Amygdala (tissue), 56 donors: ENCODE measurements around the gene MZB1.
"Not testable (repeated sequence)": the region's sequence is repeated elsewhere in the genome, so short reads cannot be mapped to it uniquely, and the experiment has no call there.

Experiments used
- DNase-seq, 56 donors: peaks; one replicate each; lab custom pipeline; 2025; lab: John Stamatoyannopoulos, UW

The MZB1 gene

DNA sequence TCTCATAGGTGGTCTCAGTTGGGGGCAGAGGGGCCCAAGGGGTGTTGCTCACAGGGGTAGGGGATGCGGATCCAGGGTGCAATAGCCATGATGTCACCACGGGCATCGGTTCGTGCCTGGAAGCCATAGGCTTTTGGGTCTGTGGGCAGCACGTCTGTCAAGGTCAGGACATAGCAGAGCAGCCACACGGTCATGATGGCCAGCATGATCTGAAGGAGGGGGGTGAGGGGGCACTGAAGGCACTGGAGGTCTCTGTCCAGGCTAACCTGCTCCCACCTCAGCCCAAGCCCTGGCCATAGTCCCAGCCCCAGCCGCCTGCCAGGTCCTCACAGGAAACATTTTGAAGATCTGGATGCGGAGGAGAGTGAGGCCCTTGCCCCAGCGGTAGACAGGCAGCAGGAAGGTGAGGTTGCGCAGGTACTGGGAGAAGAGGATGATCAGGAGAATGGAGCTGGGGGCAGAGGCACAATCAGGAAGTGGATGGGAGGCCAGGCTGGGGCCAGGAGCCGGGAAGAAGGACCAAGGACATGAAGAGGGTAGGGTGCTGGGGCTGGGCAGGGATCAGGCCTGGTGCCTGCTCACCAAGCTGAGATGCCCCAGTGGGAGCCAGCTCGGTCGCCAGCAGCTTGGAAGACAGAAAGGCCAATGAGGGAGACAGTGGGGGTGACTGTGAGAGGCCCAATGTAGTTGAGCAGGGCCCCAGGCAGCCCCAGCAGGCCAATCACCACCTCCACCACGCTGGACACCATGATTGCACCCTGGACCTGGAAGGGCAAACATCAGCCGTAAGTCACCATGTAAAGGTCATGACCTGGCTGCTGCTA lies 9.9 kb downstream of the MZB1 start:
- DNase-seq = no peak

GRCh38 chr5:139378941-139379361 lies 10.8 kb downstream of the MZB1 start:
- no peak for DNase-seq

DNA sequence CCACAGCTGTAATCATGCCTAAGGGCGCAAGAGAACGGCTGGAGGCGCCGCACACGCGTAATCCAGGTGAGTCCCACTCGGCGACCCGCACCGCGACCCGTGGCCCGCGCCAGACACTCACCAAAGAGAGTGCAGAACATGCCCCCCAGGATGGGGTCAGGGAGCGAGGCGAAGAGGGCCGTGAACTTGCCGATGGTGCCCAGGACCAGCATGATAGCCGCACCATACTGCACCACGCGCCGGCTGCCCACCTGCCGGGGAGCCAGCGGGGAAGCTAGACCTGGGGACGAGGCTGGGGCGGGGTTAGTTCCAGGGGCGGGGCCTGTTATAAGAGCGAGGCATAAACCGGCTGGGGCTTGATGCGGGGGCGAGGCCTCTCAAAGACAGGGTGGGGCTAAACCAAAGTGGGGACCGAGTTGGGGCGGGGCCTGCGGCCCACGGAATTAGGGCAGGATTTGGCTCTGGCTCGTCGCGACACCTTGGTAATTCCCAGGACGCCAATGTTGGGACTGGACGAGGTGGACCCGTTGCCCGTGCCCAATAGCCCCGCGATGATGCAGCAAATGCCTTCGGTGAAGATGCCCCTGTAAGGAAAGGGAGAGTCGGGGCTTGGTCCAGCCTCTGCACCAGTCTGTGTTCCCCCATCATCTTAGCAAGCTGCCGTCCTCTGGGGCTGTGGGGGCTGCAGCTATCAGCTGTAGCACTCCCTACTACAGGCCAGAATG lies 11.4 kb downstream of the MZB1 start:
- DNase-seq = no peak

GRCh38 chr5:139377226-139377625 lies 12.5 kb downstream of the MZB1 start:
- DNase-seq = no peak

- DNase-seq = no peak
Observed at GRCh38 chr5:139376364-139376763, 13.3 kb downstream of the MZB1 start.

DNA sequence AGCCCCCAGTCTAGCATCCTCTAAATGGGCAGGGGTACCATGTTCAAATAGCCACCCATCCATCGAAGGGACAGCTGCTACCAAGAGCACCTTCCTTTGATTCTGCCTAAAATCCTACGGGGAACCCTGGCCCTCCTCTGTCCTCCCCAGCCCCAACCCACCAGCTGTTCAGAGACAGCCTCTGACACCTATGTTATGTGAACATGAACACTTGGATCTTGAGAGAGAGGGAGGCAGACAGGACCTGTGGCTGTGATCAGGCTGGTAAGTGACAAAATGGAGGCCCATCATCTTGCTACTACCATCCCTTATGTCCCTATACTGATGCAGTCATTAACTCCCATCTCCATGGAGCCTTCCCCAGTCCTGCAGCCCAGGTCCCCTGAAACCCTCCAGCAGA lies 14.8 kb downstream of the MZB1 start:
- DNase-seq = no peak

- DNase-seq = no peak
Observed at GRCh38 chr5:139371482-139372435, 18.0 kb downstream of the MZB1 start.

GRCh38 chr5:139369181-139369580 lies 20.5 kb downstream of the MZB1 start:
- no peak for DNase-seq

GRCh38 chr5:139368613-139369012 lies 21.1 kb downstream of the MZB1 start:
- DNase-seq = no peak

- no peak for DNase-seq
Observed at GRCh38 chr5:139364466-139364865, 25.2 kb downstream of the MZB1 start.

GRCh38 chr5:139363937-139364336 lies 25.8 kb downstream of the MZB1 start:
- DNase-seq = no peak

DNA sequence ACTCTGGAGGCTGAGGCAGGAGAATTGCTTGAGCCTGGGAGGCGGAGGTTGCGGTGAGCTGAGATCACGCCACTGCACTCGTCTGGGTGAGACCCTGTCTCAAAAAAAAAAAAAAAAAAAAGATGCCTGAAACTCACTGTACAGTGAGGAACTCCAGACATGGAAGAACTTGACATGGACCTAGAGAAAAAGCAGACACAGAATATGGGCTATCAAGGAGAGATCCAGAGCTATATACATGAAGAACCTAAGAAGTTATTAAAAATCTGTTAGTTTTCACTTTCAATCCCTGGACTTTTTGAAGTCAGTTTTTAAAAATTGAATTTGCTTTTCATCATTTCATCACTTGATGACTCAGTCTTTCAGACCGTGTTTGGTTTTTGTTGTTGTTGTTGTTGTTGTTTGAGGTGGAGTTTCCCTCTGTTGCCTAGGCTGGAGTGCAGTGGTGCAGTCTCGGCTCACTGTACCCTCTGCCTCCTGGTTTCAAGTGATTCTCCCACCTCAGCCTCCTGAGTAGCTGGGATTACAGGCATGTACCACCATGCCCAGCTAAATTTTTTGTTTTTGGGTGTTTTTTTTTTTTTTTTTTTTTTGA lies 27.8 kb downstream of the MZB1 start:
- DNase-seq = no peak

- no peak for DNase-seq
Observed at GRCh38 chr5:139360384-139360783, 29.3 kb downstream of the MZB1 start.

- no peak for DNase-seq
Observed at GRCh38 chr5:139358064-139358463, 31.6 kb downstream of the MZB1 start.

DNA sequence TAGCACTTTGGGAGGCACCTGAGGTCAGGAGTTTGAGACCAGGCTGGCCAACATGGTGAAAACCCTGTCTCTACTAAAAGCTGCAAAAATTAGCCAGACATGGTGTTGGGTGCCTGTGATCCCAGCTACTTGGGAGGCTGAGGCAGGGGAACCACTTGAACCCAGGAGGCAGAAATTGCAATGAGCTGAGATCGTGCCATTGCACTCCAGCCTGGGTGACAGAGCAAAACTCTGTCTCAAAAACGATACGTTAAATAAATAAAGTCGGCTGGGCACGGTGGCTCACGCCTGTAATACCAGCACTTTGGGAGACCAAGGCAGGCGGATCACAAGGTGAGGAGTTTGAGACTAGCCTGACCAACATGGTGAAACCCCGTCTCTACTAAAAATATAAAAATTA lies 33.8 kb downstream of the MZB1 start:
- DNase-seq = not testable (repeated sequence)

DNA sequence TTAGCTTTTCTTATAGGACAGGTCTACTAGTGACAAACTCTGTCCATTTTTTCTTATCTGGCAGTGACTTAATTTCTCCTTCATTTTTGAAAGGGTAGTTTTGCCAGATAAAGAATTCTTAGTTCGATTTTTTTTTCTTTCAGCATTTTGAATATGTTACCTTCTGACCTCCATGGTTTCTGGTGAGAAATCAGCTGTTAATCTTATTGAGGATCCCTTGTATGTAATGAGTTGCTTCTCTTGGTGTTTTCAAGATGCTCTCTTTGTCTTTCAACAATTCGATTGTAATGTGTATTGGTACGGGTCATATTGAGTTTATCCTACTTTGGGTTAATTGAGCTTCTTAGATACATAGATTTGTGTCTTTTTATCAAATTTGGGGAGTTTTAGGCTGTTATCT lies 35.5 kb downstream of the MZB1 start:
- DNase-seq = no peak

DNA sequence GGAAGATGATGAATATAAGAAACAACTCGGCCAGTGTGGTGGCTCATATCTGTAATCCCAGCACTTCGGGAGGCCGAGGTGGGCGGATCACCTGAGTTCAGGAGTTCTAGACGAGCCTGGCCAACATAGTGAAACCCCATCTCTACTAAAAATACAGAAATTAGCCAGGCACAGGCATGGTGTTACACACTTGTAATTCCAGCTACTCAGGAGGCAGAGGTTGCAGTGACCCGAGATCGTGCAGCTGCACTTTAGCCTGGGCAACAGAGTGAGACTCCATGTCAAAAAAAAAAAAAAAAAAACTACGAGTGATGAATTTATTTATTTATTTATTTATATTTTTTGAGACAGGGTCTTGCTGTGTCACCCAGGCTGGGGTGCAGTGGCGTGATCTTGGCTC lies 41.9 kb downstream of the MZB1 start:
- DNase-seq = not testable (repeated sequence)

DNA sequence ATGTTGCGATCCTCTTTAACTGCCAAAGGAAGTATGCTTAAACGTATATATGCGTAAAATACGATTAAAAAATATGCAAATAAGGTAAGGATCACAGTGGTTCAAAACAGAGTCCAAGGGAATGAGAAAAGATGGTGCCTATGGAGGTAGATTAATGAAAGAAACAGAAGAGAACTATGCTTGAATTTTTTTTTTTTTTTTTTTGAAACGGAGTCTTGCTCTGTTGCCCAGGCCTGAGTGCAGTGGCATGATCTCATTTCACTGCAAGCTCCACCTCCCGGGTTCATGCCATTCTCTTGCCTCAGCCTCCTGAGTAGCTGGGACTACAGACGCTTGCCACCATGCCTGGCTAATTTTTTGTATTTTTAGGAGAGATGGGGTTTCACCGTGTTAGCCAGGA lies 44.3 kb downstream of the MZB1 start:
- DNase-seq = not testable (repeated sequence)

DNA sequence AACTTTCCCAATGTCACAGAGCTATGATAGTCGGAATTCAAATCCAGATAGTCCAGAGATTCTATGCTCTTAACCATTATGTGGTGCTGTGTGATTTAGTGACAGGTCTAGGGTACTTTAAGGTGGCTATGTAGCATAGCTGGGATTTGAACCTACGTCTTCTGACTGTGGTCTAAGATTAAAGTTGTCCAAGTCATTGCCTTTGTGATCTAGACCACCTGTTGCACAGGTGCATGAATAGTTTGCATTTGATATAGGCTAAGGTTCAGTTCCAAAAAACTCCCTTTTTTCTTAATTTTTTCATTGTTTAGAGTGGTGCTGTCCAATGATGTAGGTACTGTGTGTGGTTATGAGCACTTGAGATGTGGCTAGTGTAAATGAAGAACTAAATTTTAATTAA lies 45.5 kb downstream of the MZB1 start:
- DNase-seq = no peak

DNA sequence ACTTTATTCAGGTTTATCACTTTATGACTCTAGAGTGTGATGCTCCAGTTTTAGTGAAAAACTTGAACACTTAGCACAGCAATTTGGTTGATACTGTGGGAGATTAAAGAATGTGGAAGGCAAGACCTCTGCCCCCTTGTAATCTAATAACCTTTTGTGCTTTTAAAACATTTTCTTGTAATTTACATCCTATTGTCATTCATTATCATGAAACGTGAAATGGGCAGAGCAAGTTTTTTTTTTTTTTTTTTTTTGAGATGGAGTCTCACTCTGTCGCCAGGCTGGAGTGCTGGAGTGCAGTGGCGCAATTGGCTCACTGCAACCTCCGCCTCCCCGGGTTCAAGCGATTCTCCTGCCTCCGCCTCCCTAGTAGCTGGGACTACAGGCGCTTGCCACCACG lies 46.2 kb downstream of the MZB1 start:
- no peak for DNase-seq

- DNase-seq = no peak
Observed at GRCh38 chr5:139342423-139342723, 47.3 kb downstream of the MZB1 start.
